LNCaP clone FGC (cell line): ENCODE data around the gene PHLPP1.

Source experiments
- DNase-seq: peaks from one replicate; pipeline ENCODE4 v3.0.0-alpha.2; 2011; ENCODE audit warnings: low read depth
- H3K4me3 ChIP-seq: 2 replicates; pipeline ENCODE4 v1.5.1; 2011; ENCODE audit warnings: mild to moderate bottlenecking, low read depth, low read length, control low read depth
- CTCF ChIP-seq: IDR thresholded peaks from 2 replicates; pipeline ENCODE4 v1.5.1; 2012; ENCODE audit warnings: mild to moderate bottlenecking; ENCODE audit not compliant: control insufficient read depth, insufficient read depth; ENCODE audit errors: extremely low read depth

PHLPP1 gene

GRCh38 chr18:62792016-62792415 lies 76.7 kb downstream of the PHLPP1 start:
- TF ChIP-seq CTCF = no peak
- DNase-seq = no peak
- no peak overlapping the region for H3K4me3 ChIP-seq

- no peak overlapping the region for H3K4me3 ChIP-seq
- no peak for DNase-seq
- no peak for TF ChIP-seq CTCF
These were observed 80.5 kb downstream of the PHLPP1 start for GRCh38 chr18:62795813-62796212.

DNA sequence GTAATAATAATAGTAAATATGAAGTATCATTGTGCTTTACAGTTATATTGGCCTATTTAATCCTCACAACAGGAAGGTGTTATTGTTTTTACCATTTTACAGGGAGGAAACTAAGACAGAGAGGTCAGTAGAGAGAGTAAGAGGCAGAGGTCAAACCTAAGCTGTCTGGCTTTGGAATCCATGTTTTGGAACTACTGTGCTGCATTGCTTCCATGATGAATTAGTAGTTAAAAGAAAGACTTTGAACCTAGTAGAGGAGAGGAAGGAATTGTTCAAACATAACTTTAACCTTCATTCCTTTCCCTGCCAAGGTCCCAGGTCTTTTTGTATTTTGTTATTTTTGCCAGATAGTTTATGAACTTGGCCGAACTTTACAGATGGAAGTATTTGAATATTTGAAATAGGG lies 80.9 kb downstream of the PHLPP1 start:
- no peak for TF ChIP-seq CTCF
- DNase-seq = no peak
- H3K4me3 ChIP-seq = no peak overlapping the region

GRCh38 chr18:62797329-62797728 lies 82.0 kb downstream of the PHLPP1 start:
- no peak for DNase-seq
- H3K4me3 ChIP-seq = no peak overlapping the region
- TF ChIP-seq CTCF = no peak

DNA sequence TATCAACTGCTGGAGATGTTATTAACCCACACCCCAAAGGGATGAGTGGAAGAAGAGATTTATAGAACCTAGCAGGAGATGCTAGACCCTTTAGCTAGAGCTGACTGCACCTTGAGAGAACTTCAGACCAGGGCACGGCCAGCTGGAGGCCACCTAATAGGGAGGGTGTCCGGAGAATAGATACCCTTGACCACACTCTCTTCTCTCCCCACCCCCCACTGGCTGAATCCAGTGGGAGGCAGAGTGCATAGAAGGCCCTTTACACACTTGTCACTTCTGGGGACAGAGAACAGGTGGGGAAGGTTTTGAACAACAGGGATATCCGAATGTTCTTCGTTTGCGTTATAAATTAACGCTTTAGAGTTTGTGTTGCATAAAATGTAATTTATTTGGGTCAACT lies 84.6 kb downstream of the PHLPP1 start:
- no peak for DNase-seq
- no peak for TF ChIP-seq CTCF
- no peak overlapping the region for H3K4me3 ChIP-seq

DNA sequence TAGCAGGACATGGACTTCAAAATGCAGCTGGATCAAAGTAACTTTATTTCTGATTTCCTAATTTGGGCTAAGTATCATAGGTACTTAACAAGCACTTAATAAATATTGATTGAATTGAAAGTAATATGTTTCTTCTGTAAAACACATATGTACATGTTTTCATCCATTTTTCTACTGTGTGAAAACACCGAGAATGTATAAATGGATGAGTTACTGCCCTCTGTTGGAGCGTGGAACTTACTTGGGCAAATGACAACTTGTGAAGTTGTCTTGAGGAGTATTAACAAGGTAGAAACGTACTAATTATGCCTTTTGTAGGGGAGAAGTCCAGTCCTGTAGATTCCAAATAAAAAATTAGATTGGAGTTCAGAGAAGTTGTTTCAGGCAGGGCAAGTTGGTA lies 87.2 kb downstream of the PHLPP1 start:
- no peak for TF ChIP-seq CTCF
- no peak for DNase-seq
- no peak overlapping the region for H3K4me3 ChIP-seq

DNA sequence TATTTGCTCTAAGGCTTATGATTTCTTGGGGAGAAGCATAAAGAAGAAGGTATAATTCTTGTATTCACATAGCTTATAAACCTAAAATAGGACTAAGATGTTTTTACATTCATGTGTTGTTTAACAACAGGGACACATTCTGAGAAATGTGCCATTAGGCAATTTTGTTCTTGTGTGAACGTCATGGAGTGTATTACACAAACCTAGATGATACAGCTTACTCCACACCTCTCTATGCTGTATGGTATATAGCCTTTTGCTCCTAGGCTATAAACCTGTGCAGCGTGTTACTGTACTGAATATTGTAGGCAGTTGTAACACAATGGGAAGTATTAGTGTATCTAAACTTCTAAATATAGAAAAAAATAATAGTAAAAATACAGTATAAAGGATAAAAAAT lies 92.1 kb downstream of the PHLPP1 start:
- TF ChIP-seq CTCF = no peak
- no peak overlapping the region for H3K4me3 ChIP-seq
- DNase-seq = no peak
